Smooth muscle cell (in vitro differentiated cells): ENCODE data around the gene IRF4. TPM values are rescaled to one million over a fixed set of nuclear protein-coding genes. Genes with fewer than 3 reads are reported as not detected.

ENCODE experiments used
- DNase-seq: peaks from one replicate; lab custom pipeline; 2025; ENCODE audit not compliant: unreplicated experiment; lab: John Stamatoyannopoulos, UW
- H2AFZ ChIP-seq: fragments of 200-600 bp; sonication (generic); 2 replicates; pipeline ENCODE4 v1.6.0; 2016; ENCODE audit warnings: antibody characterized with exemption, low read depth, mild to moderate bottlenecking
- H3F3A ChIP-seq: fragments of 200-600 bp; sonication (generic); 2 replicates; pipeline ENCODE4 v1.6.0; 2017; ENCODE audit warnings: antibody characterized with exemption, low read depth
- H3K27ac ChIP-seq: fragments of 200-600 bp; sonication (generic); 2 replicates; pipeline ENCODE4 v1.5.1; 2016; ENCODE audit warnings: low read depth, mild to moderate bottlenecking
- H3K27me3 ChIP-seq: fragments of 200-600 bp; sonication (generic); 2 replicates; pipeline ENCODE4 v1.6.1; 2016; ENCODE audit warnings: low read depth, mild to moderate bottlenecking
- H3K36me3 ChIP-seq: fragments of 200-600 bp; sonication (generic); 2 replicates; pipeline ENCODE4 v1.5.1; 2016; ENCODE audit warnings: low read depth
- H3K4me1 ChIP-seq: fragments of 200-600 bp; sonication (generic); 2 replicates; pipeline ENCODE4 v1.5.1; 2016; ENCODE audit warnings: low read depth
- H3K4me2 ChIP-seq: fragments of 200-600 bp; sonication (generic); 2 replicates; pipeline ENCODE4 v1.6.0; 2016; ENCODE audit warnings: mild to moderate bottlenecking
- H3K4me3 ChIP-seq: fragments of 200-600 bp; sonication (generic); 2 replicates; pipeline ENCODE4 v1.5.1; 2016; ENCODE audit warnings: mild to moderate bottlenecking
- H3K79me2 ChIP-seq: fragments of 200-600 bp; sonication (generic); 2 replicates; pipeline ENCODE4 v1.6.0; 2016; ENCODE audit warnings: low read depth, mild to moderate bottlenecking
- H3K9ac ChIP-seq: fragments of 200-600 bp; sonication (generic); 2 replicates; pipeline ENCODE4 v1.6.0; 2016; ENCODE audit warnings: low read depth
- H3K9me3 ChIP-seq: fragments of 200-600 bp; sonication (generic); replicated peaks from 2 replicates; pipeline ENCODE4 v1.5.1; 2016; ENCODE audit warnings: low read depth
- H4K20me1 ChIP-seq: fragments of 200-600 bp; sonication (generic); 2 replicates; pipeline ENCODE4 v1.6.0; 2016; ENCODE audit warnings: low read depth
- CTCF ChIP-seq: fragments of 200-600 bp; sonication (generic); IDR thresholded peaks from 2 replicates; pipeline ENCODE4 v1.5.1; 2017; ENCODE audit warnings: borderline replicate concordance, mild to moderate bottlenecking, antibody characterized with exemption; ENCODE audit not compliant: insufficient read depth, poor library complexity, severe bottlenecking
- WGBS: methylation state at CpG from one replicate; pipeline ENCODE4 v1.1.7; 2016; ENCODE audit warnings: low lambda C conversion rate; 5-methylcytosine and 5-hydroxymethylcytosine counted together
- polyA plus RNA-seq: library from polyadenylated mRNA; unstranded; fragments of >200 nt; fragmentation: Nextera tagmentation; extraction: Ambion mirVana; gene quantifications from 2 replicates; pipeline ENCODE4 v1.2.1, GENCODE V29; 2016
- total RNA-seq: library from RNA; depleted of rRNA; stranded (reverse); fragments of >200 nt; gene quantifications from 2 replicates; pipeline ENCODE4 v1.2.3, GENCODE V29; 2014

The IRF4 gene
- total and polyA plus RNA-seq, 2 experiments from 2014 or later = 0.04 TPM; not detected in 1

- no peaks in the 10 kb centered on the region for H3K79me2 ChIP-seq
- no peak overlapping the region for H2AFZ ChIP-seq
- H3K4me1 ChIP-seq = no peaks in the 10 kb centered on the region
- no peaks in the 10 kb centered on the region for H4K20me1 ChIP-seq
- no peak for TF ChIP-seq CTCF
- H3K9me3 ChIP-seq = peaks cover 9% of the 10 kb centered on the region
- no peak for DNase-seq
- H3K27me3 ChIP-seq = no peaks in the 10 kb centered on the region
- no peak overlapping the region for H3K9ac ChIP-seq
- H3K27ac ChIP-seq = no peak overlapping the region
- H3F3A ChIP-seq = no peaks in the 10 kb centered on the region
- H3K4me3 ChIP-seq = no peak overlapping the region
- WGBS = 78% methylated on average over 6 of the region's 6 CpGs
- no peak overlapping the region for H3K4me2 ChIP-seq
- no peaks in the 10 kb centered on the region for H3K36me3 ChIP-seq
Observed at GRCh38 chr6:365835-366234, 25.7 kb upstream of the IRF4 start.

GRCh38 chr6:366389-367297 lies 24.9 kb upstream of the IRF4 start:
- WGBS = 87% methylated on average over 19 of the region's 19 CpGs
- Histone ChIP-seq H3K36me3 (no peaks in the 10 kb centered on the region), H4K20me1 (no peaks in the 10 kb centered on the region), H3K4me1 (no peaks in the 10 kb centered on the region), H3K9me3 (peaks cover 9% of the 10 kb centered on the region), H3K4me3 (no peak overlapping the region), H3K79me2 (no peaks in the 10 kb centered on the region), H2AFZ (no peak overlapping the region), H3K27ac (no peak overlapping the region), H3K27me3 (no peaks in the 10 kb centered on the region), H3K9ac (no peak overlapping the region), H3F3A (no peaks in the 10 kb centered on the region), H3K4me2 (no peak overlapping the region)
- TF ChIP-seq CTCF = no peak
- no peak for DNase-seq

GRCh38 chr6:367298-367794 lies 24.2 kb upstream of the IRF4 start:
- H3K9ac ChIP-seq = no peak overlapping the region
- 81% methylated on average over 8 of the region's 8 CpGs for whole genome bisulfite sequencing
- H2AFZ ChIP-seq = no peak overlapping the region
- no peak overlapping the region for H3K4me2 ChIP-seq
- H3K36me3 ChIP-seq = no peaks in the 10 kb centered on the region
- H3F3A ChIP-seq = no peaks in the 10 kb centered on the region
- H3K27me3 ChIP-seq = no peaks in the 10 kb centered on the region
- peaks cover 9% of the 10 kb centered on the region for H3K9me3 ChIP-seq
- no peaks in the 10 kb centered on the region for H3K79me2 ChIP-seq
- H3K4me1 ChIP-seq = no peaks in the 10 kb centered on the region
- H3K27ac ChIP-seq = no peak overlapping the region
- no peak for DNase-seq
- no peaks in the 10 kb centered on the region for H4K20me1 ChIP-seq
- TF ChIP-seq CTCF = no peak
- no peak overlapping the region for H3K4me3 ChIP-seq
